ENCODE measurements around the gene MYO15A. TPM values are rescaled to one million over a fixed set of nuclear protein-coding genes. Genes with fewer than 3 reads are reported as not detected.

MYO15A gene
- total and polyA plus RNA-seq, 2 of the 4 experiments (the other 2 are of a cell fraction) = 0.18 to 1.1 TPM

- no peak overlapping the region for H2BK5ac ChIP-seq (ENCODE audit: low read depth, low read length, poor library complexity, severe bottlenecking)
- H3K4me3 ChIP-seq (ENCODE audit: insufficient read depth, low read depth, low read length) = no peak overlapping the region
- no peaks in the 10 kb centered on the region for H3K27me3 ChIP-seq (ENCODE audit: control insufficient read depth, insufficient read depth, low read length)
- H3K18ac ChIP-seq (ENCODE audit: low read depth, low read length) = no peak overlapping the region
- no peak overlapping the region for H3K9ac ChIP-seq (ENCODE audit: low read depth, low read length)
- H3K4me2 ChIP-seq (ENCODE audit: low read depth, low read length) = no peak overlapping the region
- dilution Hi-C loops (cut with HindIII; ENCODE audit: low sequenced_read_pairs, unreplicated experiment) = no loop called here
- ChIA-PET POLR2A (ENCODE audit: unreplicated experiment) (no interaction called here), CTCF (no interaction called here)
- H4K5ac ChIP-seq (ENCODE audit: low read depth, low read length) = no peak overlapping the region
- no peak overlapping the region for H3K4ac ChIP-seq (ENCODE audit: low read depth, low read length)
- BruUV-seq (replicated peaks) = no TSS peak
- peaks cover 6% of the 10 kb centered on the region; the same call in 1 of the 2 replicates for H4K20me1 ChIP-seq (ENCODE audit: insufficient read depth, low read length)
- no peak overlapping the region for H3K23ac ChIP-seq (ENCODE audit: low read depth, low read length)
- H4K8ac ChIP-seq (ENCODE audit: low read depth in 2 of 2, low read length in 2 of 2) = no peak overlapping the region
- H2AFZ ChIP-seq (replicated peaks; ENCODE audit: low read length, poor library complexity) = no peak overlapping the region
- DNase-seq (no peak), ATAC-seq (ENCODE audit: low read depth) (no peak)
- H2BK20ac ChIP-seq (ENCODE audit: low read depth, low read length) = no peak overlapping the region
- peaks cover 76% of the 10 kb centered on the region for H3K36me3 ChIP-seq (ENCODE audit: control insufficient read depth, insufficient read depth, low read length)
- 90% methylated on average over 3 of the region's 3 CpGs; no CpG with 5 or more reads in 1 of the 2 experiments for WGBS, 2 experiments (ENCODE audit: extremely low coverage in 2 of 2, insufficient read length in 1 of 2)
- in situ Hi-C loops (cut with MboI; ENCODE audit: low sequenced_read_pairs) = no loop called here
- H2AK9ac ChIP-seq (replicated peaks; ENCODE audit: low read depth, low read length, poor library complexity) = no peak overlapping the region
- no peak overlapping the region for H3K14ac ChIP-seq (replicated peaks; ENCODE audit: low read depth, low read length)
- H3K9me1 ChIP-seq (ENCODE audit: insufficient read depth, low read length) = peaks cover 5% of the 10 kb centered on the region; the same call in 1 of the 2 replicates
- H2BK15ac ChIP-seq (ENCODE audit: low read depth, low read length) = no peak overlapping the region
- intact Hi-C loops (cut with micrococcal nuclease) = no loop called here
- H2AK5ac ChIP-seq (ENCODE audit: low read depth, low read length) = no peak overlapping the region
- no peaks in the 10 kb centered on the region for H3K9me3 ChIP-seq (ENCODE audit: control insufficient read depth, insufficient read depth, low read length)
- H4K91ac ChIP-seq (ENCODE audit: insufficient read depth, low read depth, low read length) = no peak overlapping the region
- H3K4me1 ChIP-seq (ENCODE audit: control insufficient read depth, insufficient read depth, low read length) = no peaks in the 10 kb centered on the region
- no peak for TF ChIP-seq MAFK (IDR thresholded peaks at IDR 0.05; ENCODE audit: low read depth, low read length)
- TF ChIP-seq MXI1 (IDR thresholded peaks at IDR 0.05; ENCODE audit: borderline replicate concordance, low read depth, low read length) = no peak
- H2BK120ac ChIP-seq (ENCODE audit: low read depth, low read length) = no peak overlapping the region
- H3K79me1 ChIP-seq (ENCODE audit: low read depth in 1 of 2, low read length in 2 of 2) = peaks cover 0 to 4% of the 10 kb centered on the region in 2 experiments; a peak in 1 of 4 replicates
- no peak overlapping the region for H3K27ac ChIP-seq (ENCODE audit: insufficient read depth, low read length)
- H3K56ac ChIP-seq (ENCODE audit: extremely low read depth, insufficient read depth, low read length) = no peak overlapping the region
Observed at GRCh38 chr17:18102640-18103039, 5.9 kb upstream of the MYO15A start.
